K562 (cell line): ENCODE measurements around the gene SIM2. TPM values are rescaled to one million over a fixed set of nuclear protein-coding genes. Genes with fewer than 3 reads are reported as not detected.

Experiments
- ATAC-seq: fragments of 200-7000 bp; cut with Tn5 transposase; 3 replicates; pipeline ENCODE4 v1.9.1; 2020; ENCODE audit warnings: moderate library complexity
- BruUV-seq: library from RNA; stranded (reverse); fragments of 400-500 nt; replicated peaks from 2 replicates; lab custom pipeline; 2021; lab: Mats Ljungman, UMichigan
- CTCF ChIA-PET: fragments of 300-600 bp; formaldehyde crosslinking; extraction: SDS; loops from one replicate; lab custom pipeline; 2021; ENCODE audit warnings: low intra/inter-chr PET ratio; lab: Yijun Ruan, JAX
- POLR2A ChIA-PET: fragments of 300-600, 350-650 bp; sonication (Branson Sonifier 250); formaldehyde crosslinking; extraction: SDS; loops from one replicate; lab custom pipeline; 2021; ENCODE audit warnings: antibody characterized with exemption, inconsistent platforms; lab: Yijun Ruan, JAX
- DNase-seq, 4 experiments: peaks; one replicate each; pipeline versions ENCODE4 v3.0.0 to v3.0.0-alpha.2; 2011 to 2018; ENCODE audit warnings: low spot score in 3 of 4, mixed read lengths in 3 of 4; ENCODE audit errors: extremely low read depth in 1 of 4
- FAIRE-seq: peaks from 2 replicates; lab custom pipeline; 2011; peaks lifted over from hg19 to GRCh38; lab: Jason Lieb, UNC
- H2AFZ ChIP-seq: 2 replicates; pipeline ENCODE4 v1.6.0; 2011; ENCODE audit warnings: low read depth, low read length, control low read depth, inconsistent platforms
- H3K27ac ChIP-seq: fragments of 200-600 bp; 3 replicates; pipeline ENCODE4 v1.8.0; 2011; ENCODE audit warnings: low read depth, mild to moderate bottlenecking, control low read depth, inconsistent platforms, low read length, moderate library complexity, mixed read lengths; ENCODE audit errors: extremely low read depth
- H3K27me3 ChIP-seq, 2 experiments: fragments of 300-600 bp in 1 of 2; 2 replicates in 1 of 2; 3 replicates in 1 of 2; pipeline versions ENCODE4 v1.6.0 to v1.8.0; 2011; ENCODE audit warnings: inconsistent platforms in 2 of 2, low read length in 2 of 2, mild to moderate bottlenecking in 1 of 2, mixed read lengths in 1 of 2, moderate library complexity in 1 of 2; ENCODE audit not compliant: control insufficient read depth in 2 of 2, insufficient read depth in 2 of 2
- H3K36me3 ChIP-seq: fragments of 300-600 bp; 3 replicates; pipeline ENCODE4 v1.8.0; 2011; ENCODE audit warnings: mild to moderate bottlenecking, low read length, inconsistent platforms; ENCODE audit not compliant: control insufficient read depth, insufficient read depth
- H3K4me1 ChIP-seq, 2 experiments: fragments of 200-600 bp in 1 of 2; replicated peaks in 1 of 2; 2 replicates in 1 of 2; 3 replicates in 1 of 2; pipeline versions ENCODE4 v1.5.1 to v1.8.0; 2011; ENCODE audit warnings: inconsistent platforms in 2 of 2, low read length in 2 of 2, mild to moderate bottlenecking in 1 of 2, mixed read lengths in 1 of 2, moderate library complexity in 1 of 2; ENCODE audit not compliant: control insufficient read depth in 2 of 2, insufficient read depth in 2 of 2
- H3K4me2 ChIP-seq: 2 replicates; pipeline ENCODE4 v1.6.1; 2011; ENCODE audit warnings: low read length, control low read depth, inconsistent platforms, mixed read lengths; ENCODE audit not compliant: insufficient read depth
- H3K4me3 ChIP-seq: fragments of 200-600 bp; sonication (generic), shearing (Covaris generic); 2 replicates; pipeline ENCODE4 v1.5.1; 2016; ENCODE audit warnings: control low read depth, inconsistent platforms
- H3K79me2 ChIP-seq: fragments of 200-600 bp; 3 replicates; pipeline ENCODE4 v1.8.0; 2011; ENCODE audit warnings: low read length, inconsistent platforms; ENCODE audit not compliant: control insufficient read depth, insufficient read depth
- H3K9ac ChIP-seq, 2 experiments: 2 replicates each; pipeline versions ENCODE4 v1.6.0 to v1.6.1; 2011; ENCODE audit warnings: low read depth in 2 of 2, low read length in 2 of 2, control low read depth in 1 of 2, inconsistent platforms in 1 of 2, mild to moderate bottlenecking in 1 of 2, mixed read lengths in 1 of 2; ENCODE audit not compliant: insufficient read depth in 1 of 2
- H3K9me1 ChIP-seq: one replicate; pipeline ENCODE4 v1.6.0; 2011; ENCODE audit warnings: inconsistent platforms, mild to moderate bottlenecking, low read length, moderate library complexity; ENCODE audit not compliant: control insufficient read depth, insufficient read depth
- H3K9me3 ChIP-seq: replicated peaks from 2 replicates; pipeline ENCODE4 v1.5.1; 2011; ENCODE audit warnings: low read depth, low read length, inconsistent platforms; ENCODE audit not compliant: control insufficient read depth, insufficient read depth
- H4K20me1 ChIP-seq: replicated peaks from 2 replicates; pipeline ENCODE4 v1.6.1; 2011; ENCODE audit warnings: low read length, inconsistent platforms, mixed read lengths; ENCODE audit not compliant: control insufficient read depth, insufficient read depth
- GABPB2 ChIP-seq: fragments of 250-450 bp; sonication (Bioruptor Pico); conservative IDR thresholded peaks from 2 replicates; pipeline ENCODE4 v1.5.1; 2021; ENCODE audit warnings: mild to moderate bottlenecking
- ID3 ChIP-seq, 2 experiments: fragments of 250-450 bp in 1 of 2; fragments of 450-650 bp in 1 of 2; sonication (Bioruptor Pico) in 1 of 2; IDR thresholded peaks; 2 replicates each; pipeline versions ENCODE4 v1.6.1 to v1.8.0; 2016 to 2021; ENCODE audit warnings: mild to moderate bottlenecking in 2 of 2, moderate library complexity in 2 of 2, missing compliant biosample characterization in 1 of 2, missing genetic modification characterization in 1 of 2
- MLLT1 ChIP-seq, 2 experiments: fragments of 450-650 bp; IDR thresholded peaks; 2 replicates each; pipeline ENCODE4 v1.6.1; 2016
- RBM15 ChIP-seq: fragments of 200-400 bp; formaldehyde crosslinking; IDR thresholded peaks from 2 replicates; pipeline ENCODE4 v1.6.1; 2018; ENCODE audit warnings: mild to moderate bottlenecking, low read length, moderate library complexity; ENCODE audit not compliant: insufficient read depth
- THAP7 ChIP-seq: fragments of 250-450 bp; sonication (Bioruptor Pico); IDR thresholded peaks from 2 replicates; pipeline ENCODE4 v1.5.0; 2021
- ZBTB26 ChIP-seq: fragments of 450-650 bp; formaldehyde crosslinking; IDR thresholded peaks from 2 replicates; pipeline ENCODE4 v1.4.0; 2022; ENCODE audit warnings: missing genetic modification characterization
- ZNF41 ChIP-seq: fragments of 250-450 bp; sonication (Bioruptor Pico); conservative IDR thresholded peaks from 2 replicates; pipeline ENCODE4 v1.4.0; 2020; ENCODE audit warnings: mild to moderate bottlenecking
- ZNF668 ChIP-seq: fragments of 250-450 bp; sonication (Bioruptor Pico); IDR thresholded peaks from 2 replicates; pipeline ENCODE4 v1.8.0; 2022; ENCODE audit warnings: mild to moderate bottlenecking, inconsistent platforms
- WGBS: fragments of 100-300 bp; shearing (Covaris generic); methylation state at CpG from one replicate; pipeline ENCODE4 v1.1.6; 2016; ENCODE audit warnings: low coverage, mixed read lengths; ENCODE audit not compliant: insufficient coverage; ENCODE audit errors: missing lambda C conversion rate; 5-methylcytosine and 5-hydroxymethylcytosine counted together
- in situ Hi-C: fragments of 300-500 bp; cut with MboI; formaldehyde crosslinking; loops from 4 replicates; pipeline ENCODE4 v1.15.0; 2018; ENCODE audit warnings: inconsistent platforms, mixed read lengths
- intact Hi-C: fragments of 100-400 bp; cut with micrococcal nuclease; formaldehyde crosslinking; loops from 2 replicates; pipeline ENCODE4 v1.14.2; 2022
- polyA plus RNA-seq, 8 experiments: library from polyadenylated mRNA; depleted of rRNA in 4 of 8; stranded (reverse) in 5 of 8; unstranded in 3 of 8; fragments of >200 nt; fragmentation: Nextera tagmentation in 2 of 8; fragmentation: Illumina TruSeq in 1 of 8; extraction: Ambion mirVana in 2 of 8; extraction: Trizol in 1 of 8; gene quantifications; 2 replicates each; pipeline versions ENCODE4 v1.2.1 to v1.2.3, GENCODE V29; 2011 to 2014; ENCODE audit warnings: inconsistent platforms in 1 of 8, missing spikeins in 1 of 8
- total RNA-seq, 7 experiments: library from RNA; depleted of rRNA in 6 of 7; stranded (reverse); fragments of >200 nt in 6 of 7; fragmentation: Illumina TruSeq in 2 of 7; extraction: Trizol in 2 of 7; gene quantifications; 2 replicates each; pipeline versions ENCODE4 v1.2.1 to v1.2.3, GENCODE V29; 2011 to 2021; ENCODE audit warnings: low replicate concordance in 1 of 7

SIM2 gene
- total and polyA plus RNA-seq, 9 of the 15 experiments (the other 6 are each of a cell fraction or from before 2014, with no cell fraction given) = 0.07 to 0.11 (median 0.08) TPM; not detected in 6

- no peak overlapping the region for H3K4me2 ChIP-seq
- no peak overlapping the region for H3K9ac ChIP-seq
- BruUV-seq = no TSS peak
- H3K36me3 ChIP-seq = no peaks in the 10 kb centered on the region
- ChIA-PET CTCF (no interaction called here), POLR2A (interaction anchor here (0.7 to 2.0 kb wide), 3 partner anchors 12 to 25 kb away, joined by 3 to 5 read pairs (median 4); no protein-coding TSS in a partner anchor)
- H3K79me2 ChIP-seq = no peaks in the 10 kb centered on the region
- H3K9me1 ChIP-seq = no peaks in the 10 kb centered on the region
- ATAC-seq (no peak), FAIRE-seq (no peak), DNase-seq (no peak)
- TF ChIP-seq ZNF668 (CRISPR knock-in tag) (no peak), ID3 (CRISPR knock-in tag; IDR thresholded peaks at IDR 0.05) (no peak), ID3 (tag; IDR thresholded peaks at IDR 0.05) (no peak), GABPB2 (no peak), ZNF41 (no peak), MLLT1 (IDR thresholded peaks at IDR 0.05) (no peak), RBM15 (no peak), THAP7 (CRISPR knock-in tag) (no peak), ZBTB26 (CRISPR knock-in tag) (no peak)
- H3K9me3 ChIP-seq = no peaks in the 10 kb centered on the region
- intact Hi-C loops = no loop called here
- H3K27me3 ChIP-seq = peaks cover 62 to 90% of the 10 kb centered on the region in 2 experiments
- H3K4me1 ChIP-seq = peaks cover 0 to 7% of the 10 kb centered on the region in 2 experiments; a peak in 2 of 5 replicates
- H2AFZ ChIP-seq = no peak overlapping the region
- H4K20me1 ChIP-seq = 0 out of 2 replicates have a peak, but pooled peaks cover 4% of the 10 kb centered on the region
- in situ Hi-C loops = no loop called here
- no peak overlapping the region for H3K27ac ChIP-seq
- no peak overlapping the region for H3K4me3 ChIP-seq
- 0% methylated on average over 4 of the region's 4 CpGs for WGBS
Observed at GRCh38 chr21:36735201-36735515, 36.2 kb downstream of the SIM2 start.
